HepG2 (cell line): ENCODE data around the gene SESN1. TPM values are rescaled to one million over a fixed set of nuclear protein-coding genes. Genes with fewer than 3 reads are reported as not detected.

ENCODE experiments used
- ATAC-seq: fragments of 200-7000 bp; cut with Tn5 transposase; 3 replicates; pipeline ENCODE4 v1.9.1; 2020; ENCODE audit warnings: mild to moderate bottlenecking, moderate library complexity
- BruUV-seq: library from RNA; stranded (reverse); fragments of 400-500 nt; replicated peaks from 2 replicates; lab custom pipeline; 2021; lab: Mats Ljungman, UMichigan
- CTCF ChIA-PET: fragments of 300-600 bp; formaldehyde crosslinking; extraction: SDS; loops from one replicate; lab custom pipeline; 2021; ENCODE audit warnings: low total read pairs, inconsistent platforms, low intra/inter-chr PET ratio; lab: Yijun Ruan, JAX
- POLR2A ChIA-PET: fragments of 350-600 bp; sonication (Branson Sonifier 250); formaldehyde crosslinking; loops from one replicate; lab custom pipeline; 2020; ENCODE audit warnings: antibody characterized with exemption, inconsistent platforms; lab: Yijun Ruan, JAX
- DNase-seq: peaks from one replicate; pipeline ENCODE4 v3.0.0-alpha.2; 2015; ENCODE audit warnings: low spot score
- FAIRE-seq: peaks from 3 replicates; lab custom pipeline; 2011; peaks lifted over from hg19 to GRCh38; lab: Jason Lieb, UNC
- H2AFZ ChIP-seq: one replicate; pipeline ENCODE4 v1.6.1; 2011; ENCODE audit warnings: low read length, inconsistent platforms
- H3K27ac ChIP-seq: fragments of 300-600 bp; 3 replicates; pipeline ENCODE4 v1.8.0; 2011; ENCODE audit warnings: mixed run types, mild to moderate bottlenecking, mixed read lengths, low read length, inconsistent platforms; ENCODE audit not compliant: insufficient read depth; ENCODE audit errors: extremely low read length
- H3K27me3 ChIP-seq, 2 experiments: fragments of 200-600 bp in 1 of 2; 2 replicates in 1 of 2; 3 replicates in 1 of 2; pipeline versions ENCODE4 v1.6.0 to v1.8.0; 2011; ENCODE audit warnings: low read length in 2 of 2, mild to moderate bottlenecking in 2 of 2, moderate library complexity in 2 of 2, inconsistent platforms in 1 of 2; ENCODE audit not compliant: insufficient read depth in 2 of 2, control insufficient read depth in 1 of 2
- H3K36me3 ChIP-seq, 2 experiments: fragments of 200-600 bp in 1 of 2; replicated peaks in 1 of 2; 2 replicates in 1 of 2; 3 replicates in 1 of 2; pipeline versions ENCODE4 v1.5.1 to v1.8.0; 2011; ENCODE audit warnings: low read length in 2 of 2, inconsistent platforms in 1 of 2; ENCODE audit not compliant: insufficient read depth in 2 of 2, control insufficient read depth in 1 of 2
- H3K4me1 ChIP-seq: 2 replicates; pipeline ENCODE4 v1.5.1; 2012; ENCODE audit warnings: low read length, inconsistent platforms; ENCODE audit not compliant: insufficient read depth
- H3K4me2 ChIP-seq: 2 replicates; pipeline ENCODE4 v1.6.0; 2011; ENCODE audit warnings: low read depth, low read length, inconsistent platforms
- H3K4me3 ChIP-seq, 3 experiments: fragments of 200-600 bp in 1 of 3; sonication (generic), shearing (Covaris generic) in 1 of 3; replicated peaks in 1 of 3; 2 replicates each; pipeline ENCODE4 v1.5.1; 2011 to 2016; ENCODE audit warnings: low read length in 3 of 3, inconsistent platforms in 2 of 3, low read depth in 2 of 3, mild to moderate bottlenecking in 2 of 3, control low read depth in 1 of 3, mixed read lengths in 1 of 3; ENCODE audit not compliant: insufficient read depth in 1 of 3
- H3K79me2 ChIP-seq: one replicate; pipeline ENCODE4 v1.6.1; 2011; ENCODE audit warnings: low read length, inconsistent platforms; ENCODE audit not compliant: insufficient read depth
- H3K9ac ChIP-seq: 2 replicates; pipeline ENCODE4 v1.6.0; 2011; ENCODE audit warnings: mild to moderate bottlenecking, low read depth, low read length, inconsistent platforms; ENCODE audit not compliant: insufficient read depth
- H3K9me3 ChIP-seq: 2 replicates; pipeline ENCODE4 v1.5.1; 2012; ENCODE audit warnings: mild to moderate bottlenecking, low read length
- H4K20me1 ChIP-seq: 2 replicates; pipeline ENCODE4 v1.6.0; 2011; ENCODE audit warnings: inconsistent platforms, mild to moderate bottlenecking, low read length, moderate library complexity; ENCODE audit not compliant: insufficient read depth
- MAFF ChIP-seq: IDR thresholded peaks from 2 replicates; pipeline ENCODE4 v1.6.1; 2011; ENCODE audit warnings: low read depth, low read length, improper control_type of control experiment
- MAFK ChIP-seq, 2 experiments: IDR thresholded peaks in 1 of 2; conservative IDR thresholded peaks in 1 of 2; 2 replicates each; pipeline ENCODE4 v1.6.1; 2011; ENCODE audit warnings: improper control_type of control experiment in 2 of 2, low read length in 2 of 2
- WGBS: methylation state at CpG from one replicate; pipeline ENCODE4 v1.1.6; 2017; ENCODE audit warnings: low lambda C conversion rate; 5-methylcytosine and 5-hydroxymethylcytosine counted together
- in situ Hi-C: cut with HindIII; loops from 2 replicates; pipeline ENCODE4 v1.10.0; 2017; ENCODE audit warnings: low pct_unique_long_range_greater_than_20kb; ENCODE audit not compliant: extremely low pct_ligation_motif_present
- intact Hi-C: fragments of 100-400 bp; cut with micrococcal nuclease; formaldehyde crosslinking; loops from one replicate; pipeline ENCODE4 v1.10.0; 2022; ENCODE audit not compliant: unreplicated experiment
- polyA plus RNA-seq, 8 experiments: library from polyadenylated mRNA; depleted of rRNA in 3 of 8; stranded (reverse) in 7 of 8; unstranded in 1 of 8; fragments of >200 nt; fragmentation: Illumina TruSeq in 4 of 8; extraction: Trizol in 4 of 8; gene quantifications; 2 replicates each; pipeline versions ENCODE4 v1.2.1 to v1.2.3, GENCODE V29; 2011 to 2016; ENCODE audit warnings: low read depth in 4 of 8, missing spikeins in 1 of 8, mixed read lengths in 1 of 8; ENCODE audit not compliant: insufficient read depth in 1 of 8
- total RNA-seq, 5 experiments: library from RNA; depleted of rRNA; stranded (reverse); fragments of >200 nt; fragmentation: Illumina TruSeq; extraction: Trizol; gene quantifications; 2 replicates each; pipeline ENCODE4 v1.2.3, GENCODE V29; 2016; ENCODE audit warnings: low read depth in 1 of 5
- TF ChIP-seq, protein P1 (sequence below): sonication (generic); formaldehyde crosslinking; IDR thresholded peaks from 2 replicates; pipeline ENCODE4 v1.4.0; 2020; ENCODE audit warnings: missing genetic modification reagents, borderline replicate concordance

SESN1 gene
- total and polyA plus RNA-seq, 2 of the 13 experiments (the other 11 are each of a cell fraction or from before 2014, with no cell fraction given), result 24.9 to 44.7 TPM

DNA sequence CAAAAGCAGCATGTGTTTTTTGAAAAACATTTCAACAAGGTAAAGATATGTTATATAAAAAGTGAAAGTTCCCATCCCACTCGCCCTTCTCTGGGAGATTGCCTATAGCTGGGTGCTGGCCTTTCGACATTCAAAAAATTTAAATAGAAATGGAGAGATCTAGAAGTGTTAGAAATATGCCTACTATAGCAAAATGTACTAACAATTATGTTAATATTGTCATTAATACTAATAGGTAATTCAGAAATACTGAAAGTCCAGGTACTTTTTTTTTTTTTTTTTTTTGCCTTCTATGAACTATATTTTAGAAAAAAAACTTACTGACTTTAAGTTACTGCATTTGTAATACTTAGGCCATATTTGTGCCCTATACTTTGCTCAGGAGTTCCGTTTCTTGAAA, 87.1 kb downstream of the SESN1 start:
- H2AFZ ChIP-seq, result no peak overlapping the region
- H3K27me3 ChIP-seq, result no peaks in the 10 kb centered on the region; a peak in 1 of 5 replicates
- H3K9ac ChIP-seq, result peak overlapping the region; percentile 87; the same call in 1 of the 2 replicates
- no peaks in the 10 kb centered on the region for H3K9me3 ChIP-seq
- ChIA-PET CTCF (no interaction called here), POLR2A (interaction anchor here (1.2 to 2.7 kb wide), 2 partner anchors 13 to 87 kb away, joined by 3 to 18 read pairs; partner anchors contain the start of genes CEP57L1 and SESN1)
- intact Hi-C loops (loop anchor here (5.0 kb wide), 1 partner anchor 65 kb away; no protein-coding TSS in a partner anchor), in situ Hi-C loops (no loop called here)
- FAIRE-seq, result no peak
- peak overlapping the region; percentile 77 for H3K27ac ChIP-seq
- peaks cover 10% of the 10 kb centered on the region; the same call in 1 of the 2 replicates for H4K20me1 ChIP-seq
- WGBS, result 36% methylated on average over 3 of the region's 3 CpGs
- H3K4me1 ChIP-seq, result peaks cover 47% of the 10 kb centered on the region
- BruUV-seq, result no TSS peak
- TF ChIP-seq MAFK (conservative IDR thresholded peaks at IDR 0.05 in 1 of 2, IDR thresholded peaks at IDR 0.05 in 1 of 2; ENCODE audit: low read length in 2 of 2), result peak; percentile 38 to 75
- TF ChIP-seq, protein P1, sequence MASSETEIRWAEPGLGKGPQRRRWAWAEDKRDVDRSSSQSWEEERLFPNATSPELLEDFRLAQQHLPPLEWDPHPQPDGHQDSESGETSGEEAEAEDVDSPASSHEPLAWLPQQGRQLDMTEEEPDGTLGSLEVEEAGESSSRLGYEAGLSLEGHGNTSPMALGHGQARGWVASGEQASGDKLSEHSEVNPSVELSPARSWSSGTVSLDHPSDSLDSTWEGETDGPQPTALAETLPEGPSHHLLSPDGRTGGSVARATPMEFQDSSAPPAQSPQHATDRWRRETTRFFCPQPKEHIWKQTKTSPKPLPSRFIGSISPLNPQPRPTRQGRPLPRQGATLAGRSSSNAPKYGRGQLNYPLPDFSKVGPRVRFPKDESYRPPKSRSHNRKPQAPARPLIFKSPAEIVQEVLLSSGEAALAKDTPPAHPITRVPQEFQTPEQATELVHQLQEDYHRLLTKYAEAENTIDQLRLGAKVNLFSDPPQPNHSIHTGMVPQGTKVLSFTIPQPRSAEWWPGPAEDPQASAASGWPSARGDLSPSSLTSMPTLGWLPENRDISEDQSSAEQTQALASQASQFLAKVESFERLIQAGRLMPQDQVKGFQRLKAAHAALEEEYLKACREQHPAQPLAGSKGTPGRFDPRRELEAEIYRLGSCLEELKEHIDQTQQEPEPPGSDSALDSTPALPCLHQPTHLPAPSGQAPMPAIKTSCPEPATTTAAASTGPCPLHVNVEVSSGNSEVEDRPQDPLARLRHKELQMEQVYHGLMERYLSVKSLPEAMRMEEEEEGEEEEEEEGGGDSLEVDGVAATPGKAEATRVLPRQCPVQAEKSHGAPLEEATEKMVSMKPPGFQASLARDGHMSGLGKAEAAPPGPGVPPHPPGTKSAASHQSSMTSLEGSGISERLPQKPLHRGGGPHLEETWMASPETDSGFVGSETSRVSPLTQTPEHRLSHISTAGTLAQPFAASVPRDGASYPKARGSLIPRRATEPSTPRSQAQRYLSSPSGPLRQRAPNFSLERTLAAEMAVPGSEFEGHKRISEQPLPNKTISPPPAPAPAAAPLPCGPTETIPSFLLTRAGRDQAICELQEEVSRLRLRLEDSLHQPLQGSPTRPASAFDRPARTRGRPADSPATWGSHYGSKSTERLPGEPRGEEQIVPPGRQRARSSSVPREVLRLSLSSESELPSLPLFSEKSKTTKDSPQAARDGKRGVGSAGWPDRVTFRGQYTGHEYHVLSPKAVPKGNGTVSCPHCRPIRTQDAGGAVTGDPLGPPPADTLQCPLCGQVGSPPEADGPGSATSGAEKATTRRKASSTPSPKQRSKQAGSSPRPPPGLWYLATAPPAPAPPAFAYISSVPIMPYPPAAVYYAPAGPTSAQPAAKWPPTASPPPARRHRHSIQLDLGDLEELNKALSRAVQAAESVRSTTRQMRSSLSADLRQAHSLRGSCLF (CRISPR knock-in tag), result no peak
- peak; percentile 61; the same call in 1 of the 2 replicates for TF ChIP-seq MAFF
- no peak for ATAC-seq
- peak overlapping the region; percentile 79 for H3K4me2 ChIP-seq
- H3K79me2 ChIP-seq, result peaks cover 68% of the 10 kb centered on the region
- no peak for DNase-seq
- H3K4me3 ChIP-seq, result peak overlapping the region; percentile 74 to 98 (median 97); a peak in 5 of 6 replicates
- no peaks in the 10 kb centered on the region; a peak in 1 of 5 replicates for H3K36me3 ChIP-seq
